Activated CD4-positive, alpha-beta T cell treated with anti-CD3 and anti-CD28 coated beads, Interleukin-2, amount 10 ng/mL, durations not matched to agents 24 days and 14 days (primary cell): ENCODE results near the gene UGDH. TPM values are rescaled to one million over a fixed set of nuclear protein-coding genes. Genes with fewer than 3 reads are reported as not detected.
A peak's percentile ranks its signal among the peaks of the same experiment; 100 is the strongest.
"Not testable (repeated sequence)": the region's sequence is repeated elsewhere in the genome, so short reads cannot be mapped to it uniquely, and the experiment has no call there.

ENCODE experiments used
- DNase-seq: peaks from one replicate; pipeline ENCODE4 v3.0.0; 2022
- H3K27ac Mint-ChIP-seq: one replicate; pipeline ENCODE4 v1.8.0; 2022; ENCODE audit warnings: mild to moderate bottlenecking, mixed read lengths
- H3K27me3 Mint-ChIP-seq: one replicate; pipeline ENCODE4 v1.8.0; 2022; ENCODE audit warnings: mixed read lengths
- H3K36me3 Mint-ChIP-seq: one replicate; pipeline ENCODE4 v1.8.0; 2022; ENCODE audit warnings: low read depth, mild to moderate bottlenecking, mixed read lengths
- H3K4me1 Mint-ChIP-seq: one replicate; pipeline ENCODE4 v1.8.0; 2021; ENCODE audit warnings: mixed read lengths
- H3K4me3 Mint-ChIP-seq: one replicate; pipeline ENCODE4 v1.8.0; 2022; ENCODE audit warnings: mild to moderate bottlenecking, moderate library complexity, mixed read lengths
- H3K9me3 Mint-ChIP-seq: one replicate; pipeline ENCODE4 v1.8.0; 2021; ENCODE audit warnings: mixed read lengths
- intact Hi-C: fragments of 100-400 bp; cut with micrococcal nuclease; formaldehyde crosslinking; loops from one replicate; pipeline ENCODE4 v1.15.1; 2023
- total RNA-seq: library from RNA; stranded (reverse); gene quantifications from 2 replicates; pipeline ENCODE4 v1.2.3, GENCODE V29; 2022

UGDH gene
- total RNA-seq, 1 donor from 2014 or later = 23.1 TPM

GRCh38 chr4:39544080-39544479, 16.8 kb upstream of the UGDH start:
- H3K4me1 Mint-ChIP-seq, H3K4me3 Mint-ChIP-seq, H3K27me3 Mint-ChIP-seq, intact Hi-C loops, DNase-seq, H3K9me3 Mint-ChIP-seq, H3K36me3 Mint-ChIP-seq, H3K27ac Mint-ChIP-seq: not testable (repeated sequence)

DNA sequence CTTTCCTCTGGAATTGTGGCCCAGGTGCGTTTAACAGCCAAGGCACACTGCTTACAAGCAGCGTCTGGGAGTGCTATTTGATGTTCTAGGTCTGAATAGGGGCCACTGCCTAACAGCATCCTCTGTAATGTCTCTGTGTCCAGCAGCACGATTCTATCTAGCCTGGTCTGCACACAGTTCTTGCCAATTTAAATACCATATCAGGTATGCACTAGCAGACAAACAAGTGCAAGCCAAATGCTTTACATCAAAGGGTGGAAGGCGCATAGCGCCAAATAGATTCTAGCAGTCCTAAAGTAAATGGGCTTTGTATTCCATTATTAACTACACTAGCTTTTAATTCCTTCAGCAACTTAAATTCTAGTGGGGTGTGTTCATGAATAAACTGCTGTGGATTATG, 15.8 kb upstream of the UGDH start:
- DNase-seq = no peak
- Mint-ChIP-seq H3K4me1 (no peaks in the 10 kb centered on the region), H3K9me3 (no peaks in the 10 kb centered on the region), H3K27ac (no peak overlapping the region), H3K4me3 (no peak overlapping the region), H3K27me3 (peaks cover 2% of the 10 kb centered on the region), H3K36me3 (no peaks in the 10 kb centered on the region)
- intact Hi-C loops = no loop called here

GRCh38 chr4:39542611-39543012, 15.4 kb upstream of the UGDH start:
- H3K4me1 Mint-ChIP-seq = no peaks in the 10 kb centered on the region
- DNase-seq = no peak
- intact Hi-C loops = no loop called here
- no peaks in the 10 kb centered on the region for H3K9me3 Mint-ChIP-seq
- peaks cover 2% of the 10 kb centered on the region for H3K27me3 Mint-ChIP-seq
- H3K36me3 Mint-ChIP-seq = no peaks in the 10 kb centered on the region
- H3K4me3 Mint-ChIP-seq = no peak overlapping the region
- H3K27ac Mint-ChIP-seq = no peak overlapping the region

GRCh38 chr4:39541987-39542610, 14.9 kb upstream of the UGDH start:
- H3K4me1 Mint-ChIP-seq = no peaks in the 10 kb centered on the region
- no peak overlapping the region for H3K27ac Mint-ChIP-seq
- no peaks in the 10 kb centered on the region for H3K9me3 Mint-ChIP-seq
- no peaks in the 10 kb centered on the region for H3K36me3 Mint-ChIP-seq
- H3K27me3 Mint-ChIP-seq = peaks cover 2% of the 10 kb centered on the region
- DNase-seq = no peak
- intact Hi-C loops = no loop called here
- no peak overlapping the region for H3K4me3 Mint-ChIP-seq

GRCh38 chr4:39539089-39539611, 11.9 kb upstream of the UGDH start:
- Mint-ChIP-seq H3K27ac (no peak overlapping the region), H3K9me3 (peaks cover 4% of the 10 kb centered on the region), H3K27me3 (no peaks in the 10 kb centered on the region), H3K4me3 (no peak overlapping the region), H3K4me1 (no peaks in the 10 kb centered on the region), H3K36me3 (peaks cover 6% of the 10 kb centered on the region)
- no peak for DNase-seq
- intact Hi-C loops = no loop called here

GRCh38 chr4:39533541-39533940, 6.3 kb upstream of the UGDH start:
- DNase-seq = no peak
- Mint-ChIP-seq H3K9me3 (peaks cover 25% of the 10 kb centered on the region), H3K36me3 (peaks cover 28% of the 10 kb centered on the region), H3K4me3 (no peak overlapping the region), H3K27me3 (no peaks in the 10 kb centered on the region), H3K4me1 (peaks cover under 1% of the 10 kb centered on the region), H3K27ac (no peak overlapping the region)
- intact Hi-C loops = no loop called here

- H3K4me3 Mint-ChIP-seq, DNase-seq, intact Hi-C loops, H3K4me1 Mint-ChIP-seq, H3K27ac Mint-ChIP-seq, H3K27me3 Mint-ChIP-seq: not testable (repeated sequence)
- H3K9me3 Mint-ChIP-seq = peaks cover 25% of the 10 kb centered on the region
- H3K36me3 Mint-ChIP-seq = peaks cover 28% of the 10 kb centered on the region
Observed at GRCh38 chr4:39532237-39532636, 5.0 kb upstream of the UGDH start.

- H3K9me3 Mint-ChIP-seq = peaks cover 25% of the 10 kb centered on the region
- H3K36me3 Mint-ChIP-seq = peaks cover 27% of the 10 kb centered on the region
Observed at GRCh38 chr4:39530682-39531081, 3.4 kb upstream of the UGDH start.

DNA sequence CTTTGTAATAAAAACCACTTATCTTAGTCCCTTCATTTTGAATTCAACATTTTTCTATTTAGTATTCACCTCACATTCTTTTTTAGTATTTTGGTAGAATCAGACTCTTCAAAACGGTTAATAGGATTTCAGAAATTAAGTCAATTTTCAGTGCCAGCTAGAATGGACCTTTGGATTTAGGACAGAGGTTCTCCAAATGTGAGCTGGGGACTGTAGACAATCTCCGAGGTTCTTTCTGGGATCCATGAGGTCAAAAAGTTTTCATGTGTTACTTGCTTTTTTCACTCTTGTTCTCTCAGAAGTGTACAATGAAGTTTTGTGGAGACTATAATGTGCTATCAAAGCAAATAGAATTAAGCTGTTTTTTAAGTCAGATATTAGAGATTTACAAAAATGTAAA, 2.3 kb upstream of the UGDH start:
- H3K27me3 Mint-ChIP-seq = no peaks in the 10 kb centered on the region
- H3K4me1 Mint-ChIP-seq = peaks cover 20% of the 10 kb centered on the region
- H3K27ac Mint-ChIP-seq = no peak overlapping the region
- peaks cover 25% of the 10 kb centered on the region for H3K9me3 Mint-ChIP-seq
- DNase-seq = no peak
- peaks cover 27% of the 10 kb centered on the region for H3K36me3 Mint-ChIP-seq
- H3K4me3 Mint-ChIP-seq = no peak overlapping the region
- intact Hi-C loops = loop anchor here (5.0 to 10.0 kb wide), 3 partner anchors 448 to 1215 kb away; partner anchors contain the start of genes N4BP2 and PDS5A

More at GRCh38 chr4:39530682-39531081, 3.4 kb upstream of the UGDH start:
- intact Hi-C loops = no loop called here
- Mint-ChIP-seq H3K4me3 (no peak overlapping the region), H3K27me3 (no peaks in the 10 kb centered on the region), H3K27ac (no peak overlapping the region), H3K4me1 (peaks cover 18% of the 10 kb centered on the region)
- no peak for DNase-seq

GRCh38 chr4:39528061-39528465, 824 bp upstream of the UGDH start:
- Mint-ChIP-seq H3K4me1 (peaks cover 20% of the 10 kb centered on the region), H3K27me3 (no peaks in the 10 kb centered on the region), H3K36me3 (peaks cover 24% of the 10 kb centered on the region), H3K4me3 (peak overlapping the region; percentile 98), H3K27ac (peak overlapping the region; percentile 46), H3K9me3 (peaks cover 21% of the 10 kb centered on the region)
- intact Hi-C loops = loop anchor here (5.0 to 10.0 kb wide), 3 partner anchors 449 to 1213 kb away; partner anchors contain the start of genes N4BP2 and PDS5A
- no peak for DNase-seq

DNA sequence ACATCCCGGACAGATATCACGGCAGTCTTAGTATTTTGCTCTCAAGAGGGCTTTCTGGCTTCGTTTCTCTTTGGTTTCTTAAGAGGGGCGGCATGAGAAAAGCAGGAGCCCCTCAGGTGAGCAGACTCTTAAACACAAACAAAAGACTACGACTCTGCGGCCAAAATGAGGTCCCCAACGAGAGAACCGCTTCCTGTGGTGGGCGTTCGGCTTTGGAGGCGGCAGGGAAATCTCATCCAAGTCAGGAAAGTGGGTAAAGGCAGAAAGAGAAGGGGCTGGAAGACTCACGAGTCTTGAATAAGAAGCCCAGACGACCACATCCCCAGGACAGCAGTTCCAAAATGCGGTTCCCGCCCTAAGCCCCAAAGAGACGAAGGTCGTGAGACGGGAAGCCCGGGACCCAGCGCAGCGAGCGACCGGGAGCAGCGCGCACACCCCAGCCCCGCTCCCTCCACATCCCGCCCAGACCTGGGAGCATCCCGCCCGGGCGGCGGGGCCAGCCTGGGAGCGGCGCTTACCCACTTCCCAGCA, 409 bp downstream of the UGDH start:
- Mint-ChIP-seq H3K27ac (peak overlapping the region; percentile 93), H3K4me3 (peak overlapping the region; percentile 98), H3K27me3 (no peaks in the 10 kb centered on the region), H3K36me3 (peaks cover 13% of the 10 kb centered on the region), H3K4me1 (peaks cover 20% of the 10 kb centered on the region), H3K9me3 (peaks cover 11% of the 10 kb centered on the region)
- intact Hi-C loops = loop anchor here (1.0 to 10.0 kb wide), 6 partner anchors 68 to 1212 kb away; partner anchors contain the start of genes LIAS, N4BP2, PDS5A and SMIM14
- DNase-seq = peak; percentile 78

GRCh38 chr4:39525822-39526690, 1.2 kb downstream of the UGDH start:
- peaks cover 8% of the 10 kb centered on the region for H3K36me3 Mint-ChIP-seq
- peaks cover 4% of the 10 kb centered on the region for H3K9me3 Mint-ChIP-seq
- intact Hi-C loops = loop anchor here (2.0 to 10.0 kb wide), 5 partner anchors 113 to 1211 kb away; partner anchors contain the start of genes N4BP2, PDS5A and SMIM14
- H3K27ac Mint-ChIP-seq = peak overlapping the region; percentile 93
- peaks cover 20% of the 10 kb centered on the region for H3K4me1 Mint-ChIP-seq
- H3K27me3 Mint-ChIP-seq = no peaks in the 10 kb centered on the region
- DNase-seq = no peak
- H3K4me3 Mint-ChIP-seq = peak overlapping the region; percentile 98

- H3K4me1 Mint-ChIP-seq = peaks cover 20% of the 10 kb centered on the region
- peaks cover 4% of the 10 kb centered on the region for H3K36me3 Mint-ChIP-seq
- DNase-seq = no peak
- no peak overlapping the region for H3K27ac Mint-ChIP-seq
- no peaks in the 10 kb centered on the region for H3K9me3 Mint-ChIP-seq
- no peak overlapping the region for H3K4me3 Mint-ChIP-seq
- intact Hi-C loops = loop anchor here (10.0 kb wide), 1 partner anchor 1210 kb away; no protein-coding TSS in a partner anchor
- H3K27me3 Mint-ChIP-seq = no peaks in the 10 kb centered on the region
Observed at GRCh38 chr4:39524161-39524957, 2.9 kb downstream of the UGDH start.
